Measurements from ENCODE around the gene SNX18. TPM values are rescaled to one million over a fixed set of nuclear protein-coding genes. Genes with fewer than 3 reads are reported as not detected.

SNX18 gene
- total RNA-seq, 4 donors from 2014 or later, result 17.9 to 43.2 (median 24.4) TPM

- H3K4me3 ChIP-seq, result no peak overlapping the region
- no peaks in the 10 kb centered on the region for H3K27me3 ChIP-seq
- no peak overlapping the region for H3K27ac ChIP-seq
- no peaks in the 10 kb centered on the region for H3K36me3 ChIP-seq
- WGBS, result 74% methylated on average over 15 of the region's 15 CpGs
- no peak for TF ChIP-seq POLR2AphosphoS5 (IDR thresholded peaks at IDR 0.05)
- TF ChIP-seq CTCF (IDR thresholded peaks at IDR 0.05), result no peak
- peaks cover 73% of the 10 kb centered on the region for H3K4me1 ChIP-seq
- DNase-seq (ENCODE audit: low spot score in 2 of 2), result no peak
- no peaks in the 10 kb centered on the region for H3K9me3 ChIP-seq
Observed at GRCh38 chr5:54528633-54529209, 11.2 kb downstream of the SNX18 start.

GRCh38 chr5:54529565-54529964 is 12.0 kb downstream of the SNX18 start:
- TF ChIP-seq CTCF (IDR thresholded peaks at IDR 0.05), result no peak
- TF ChIP-seq EP300 (IDR thresholded peaks at IDR 0.05), result no peak
- no peak for TF ChIP-seq POLR2A (IDR thresholded peaks at IDR 0.05)
- no peaks in the 10 kb centered on the region for H3K36me3 ChIP-seq
- H3K27ac ChIP-seq, result no peak overlapping the region
- no peaks in the 10 kb centered on the region for H3K9me3 ChIP-seq
- H3K27me3 ChIP-seq, result no peaks in the 10 kb centered on the region
- no peak overlapping the region for H3K4me3 ChIP-seq
- DNase-seq (ENCODE audit: low spot score in 2 of 2), result no peak
- WGBS, result 60% methylated on average over 2 of the region's 2 CpGs
- peaks cover 73% of the 10 kb centered on the region for H3K4me1 ChIP-seq

DNA sequence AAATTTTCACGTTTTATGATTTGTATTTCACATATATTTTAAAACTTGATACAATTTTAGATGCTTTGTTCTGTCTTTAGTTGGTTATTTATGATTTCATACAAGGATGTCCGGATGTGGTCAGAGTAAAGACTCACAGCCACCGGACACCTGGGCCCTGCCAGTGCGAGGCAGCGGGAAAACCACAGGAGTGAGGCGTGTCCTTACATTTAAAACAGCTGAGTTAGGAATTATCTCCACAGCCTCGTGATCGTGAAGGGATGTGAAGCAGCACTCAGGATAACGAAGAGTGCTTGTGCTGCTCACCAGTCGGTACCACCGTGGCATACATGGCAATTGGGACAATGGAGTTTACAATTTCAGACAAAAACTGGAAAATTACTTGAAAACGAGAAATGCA is 14.0 kb downstream of the SNX18 start:
- Histone ChIP-seq H3K36me3 (no peaks in the 10 kb centered on the region), H3K4me3 (no peak overlapping the region), H3K27me3 (no peaks in the 10 kb centered on the region), H3K4me1 (peaks cover 70% of the 10 kb centered on the region), H3K9me3 (no peaks in the 10 kb centered on the region), H3K27ac (no peak overlapping the region)
- 54% methylated on average over 12 of the region's 12 CpGs for WGBS
- TF ChIP-seq CTCF (IDR thresholded peaks at IDR 0.05), result no peak
- no peak for TF ChIP-seq EP300 (IDR thresholded peaks at IDR 0.05)
- TF ChIP-seq POLR2AphosphoS5 (IDR thresholded peaks at IDR 0.05), result no peak
- TF ChIP-seq POLR2A (IDR thresholded peaks at IDR 0.05), result no peak
- DNase-seq (ENCODE audit: low spot score in 2 of 2), result no peak

- TF ChIP-seq POLR2AphosphoS5 (IDR thresholded peaks at IDR 0.05) (no peak), EP300 (IDR thresholded peaks at IDR 0.05) (no peak), CTCF (IDR thresholded peaks at IDR 0.05) (no peak), POLR2A (IDR thresholded peaks at IDR 0.05) (no peak)
- DNase-seq (ENCODE audit: low spot score in 2 of 2), result no peak
- Histone ChIP-seq H3K4me1 (peaks cover 50% of the 10 kb centered on the region), H3K36me3 (no peaks in the 10 kb centered on the region), H3K27me3 (no peaks in the 10 kb centered on the region), H3K4me3 (no peak overlapping the region), H3K9me3 (no peaks in the 10 kb centered on the region), H3K27ac (peak overlapping the region; percentile 51)
- 57% methylated on average over 10 of the region's 10 CpGs for WGBS
Observed at GRCh38 chr5:54533541-54534190, 16.1 kb downstream of the SNX18 start.

DNA sequence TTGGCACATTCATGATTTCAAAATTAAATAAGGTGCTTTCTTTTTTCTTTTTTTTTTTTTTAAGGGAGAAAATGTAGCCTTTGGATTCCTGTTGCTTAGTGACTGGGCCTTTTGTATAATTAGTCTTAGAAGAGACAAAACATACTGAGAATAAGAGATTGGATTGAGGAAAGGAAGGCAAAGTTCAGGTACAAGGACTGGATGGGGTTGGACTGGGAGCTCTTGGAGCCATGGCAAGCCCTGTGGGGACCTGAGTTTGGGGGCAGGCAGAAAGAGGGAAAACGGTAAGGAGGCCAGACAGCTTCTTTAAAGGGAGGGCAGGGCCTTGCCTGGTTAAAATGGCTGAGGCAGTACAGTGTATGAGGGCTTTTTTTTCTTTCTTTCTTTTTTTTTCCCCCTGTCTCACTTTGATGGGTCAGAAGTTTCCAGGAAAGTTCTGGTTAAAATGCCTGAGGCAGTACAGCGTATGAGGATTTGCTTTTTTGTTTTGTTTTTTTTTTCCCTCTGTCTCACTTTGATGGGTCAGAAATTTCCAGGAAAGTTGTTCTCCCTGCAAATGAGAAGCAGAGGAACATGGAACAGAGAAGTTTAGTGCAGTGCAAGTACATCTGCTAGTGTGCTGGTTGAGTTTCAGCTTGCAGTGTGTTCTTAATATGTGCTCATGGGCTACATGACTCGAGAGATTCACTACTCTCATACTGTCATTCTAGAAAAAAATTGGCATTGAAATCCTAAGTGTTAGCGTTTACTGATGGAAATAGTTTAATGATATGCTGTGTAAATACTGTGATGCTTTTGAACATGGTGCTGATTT is 16.8 kb downstream of the SNX18 start:
- peak overlapping the region; percentile 51 for H3K27ac ChIP-seq
- H3K4me3 ChIP-seq, result no peak overlapping the region
- DNase-seq (ENCODE audit: low spot score in 2 of 2), result no peak
- no peaks in the 10 kb centered on the region for H3K36me3 ChIP-seq
- H3K4me1 ChIP-seq, result peaks cover 46% of the 10 kb centered on the region
- no peaks in the 10 kb centered on the region for H3K9me3 ChIP-seq
- WGBS, result 43% methylated on average over 4 of the region's 4 CpGs
- no peak for TF ChIP-seq POLR2AphosphoS5 (IDR thresholded peaks at IDR 0.05)
- no peak for TF ChIP-seq EP300 (IDR thresholded peaks at IDR 0.05)
- TF ChIP-seq CTCF (IDR thresholded peaks at IDR 0.05), result no peak
- no peak for TF ChIP-seq POLR2A (IDR thresholded peaks at IDR 0.05)
- H3K27me3 ChIP-seq, result no peaks in the 10 kb centered on the region

Measured in suprapubic skin (tissue), 4 donors.